HG03520 (cell line): ENCODE measurements around the gene FLNB.

Source experiments
- ATAC-seq: cut with Tn5 transposase; IDR thresholded peaks from one replicate; pipeline ENCODE4 v1.9.1; 2021; ENCODE audit warnings: mild to moderate bottlenecking, moderate library complexity; ENCODE audit not compliant: unreplicated experiment

FLNB gene

DNA sequence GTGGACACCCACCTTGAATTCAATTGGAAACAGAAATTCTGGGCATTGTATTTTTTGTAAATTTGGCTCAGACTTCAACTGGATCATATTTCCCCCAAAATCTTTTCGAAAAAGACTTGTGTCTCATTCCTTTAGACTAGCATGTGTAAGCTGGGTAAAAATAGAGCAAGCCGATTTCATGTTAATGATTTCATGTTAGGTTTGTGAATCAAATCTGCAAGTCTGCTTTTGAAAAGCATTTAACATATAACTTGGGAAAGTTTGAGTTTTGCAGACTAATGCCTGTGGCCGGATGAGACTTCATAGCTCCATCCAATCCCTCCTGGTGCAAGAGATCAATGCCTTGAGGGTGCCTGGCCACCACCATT lies 64.5 kb downstream of the FLNB start:
- ATAC-seq = no peak

- ATAC-seq = no peak
Observed at GRCh38 chr3:58073301-58074108, 65.3 kb downstream of the FLNB start.

- ATAC-seq = no peak
Observed at GRCh38 chr3:58074116-58074715, 66.0 kb downstream of the FLNB start.

DNA sequence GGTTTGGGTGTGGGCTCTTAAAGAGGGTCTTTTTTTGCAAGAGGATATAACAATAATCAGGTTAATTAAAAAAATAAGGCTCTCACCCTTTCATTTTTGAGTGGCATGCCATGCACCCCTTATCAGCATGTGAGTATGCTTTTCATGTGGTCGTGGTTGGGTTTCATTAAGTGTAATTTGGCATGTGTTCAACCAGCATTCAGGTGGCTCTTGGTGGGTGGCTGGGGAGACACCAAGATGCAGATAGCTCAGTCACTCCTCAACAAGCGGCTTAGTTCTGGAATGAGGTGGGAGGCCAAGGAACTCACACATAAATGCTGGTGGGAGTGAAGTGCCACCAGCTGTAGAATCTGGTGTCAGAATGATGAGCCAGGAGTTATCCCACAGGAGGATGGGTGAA lies 66.8 kb downstream of the FLNB start:
- ATAC-seq = no peak

DNA sequence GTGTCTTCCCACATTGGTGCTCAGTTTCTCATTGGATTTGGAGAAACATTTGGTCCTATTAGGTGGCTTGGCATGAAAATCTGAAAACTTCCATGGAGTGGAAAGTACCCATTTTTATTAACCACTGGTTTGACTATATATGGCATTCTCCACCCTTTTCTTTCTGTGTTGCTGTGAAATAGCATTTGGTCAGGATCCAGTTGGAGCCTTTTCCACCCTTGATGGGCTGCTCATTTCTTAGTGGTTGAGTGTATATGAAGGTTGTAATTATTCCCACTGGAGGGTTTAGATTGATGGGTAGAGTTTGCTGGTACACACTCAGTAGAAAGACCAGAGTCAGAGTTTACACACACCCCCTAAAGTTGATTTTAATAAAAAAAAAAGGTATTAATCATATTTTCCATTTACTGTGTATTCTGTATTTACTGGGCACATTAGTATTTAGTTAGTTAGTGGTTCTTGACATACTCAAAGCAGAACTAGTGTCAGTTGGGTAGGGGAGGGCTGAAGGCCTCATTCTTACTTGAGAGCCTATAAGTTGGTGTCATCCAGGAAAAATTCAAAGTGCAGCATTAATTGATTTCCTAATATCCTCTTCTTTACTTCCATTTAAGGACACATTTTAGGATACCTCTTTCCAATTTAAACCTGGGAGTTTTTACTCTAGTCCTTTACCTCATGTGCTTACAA lies 69.5 kb downstream of the FLNB start:
- ATAC-seq = no peak

- no peak for ATAC-seq
Observed at GRCh38 chr3:58078610-58079009, 70.4 kb downstream of the FLNB start.

DNA sequence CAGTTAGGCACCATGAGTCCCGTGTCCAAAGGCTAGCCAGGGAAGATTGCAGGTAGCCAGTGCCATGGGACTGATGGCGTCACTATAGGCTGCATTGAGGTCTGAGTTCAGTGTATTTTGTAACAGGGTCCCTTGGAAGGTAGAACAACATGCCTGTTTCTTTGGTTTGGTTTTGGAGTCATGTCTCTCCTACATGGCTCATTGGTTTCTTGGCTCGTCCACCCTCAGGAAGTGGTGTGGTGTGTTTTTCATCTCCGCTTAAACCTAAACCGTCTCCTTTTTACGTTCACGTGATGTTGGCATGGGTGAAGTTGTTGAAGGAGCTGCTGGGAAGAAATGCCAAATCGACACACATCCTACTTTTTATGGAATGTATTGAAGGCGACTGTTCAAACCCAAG lies 71.6 kb downstream of the FLNB start:
- ATAC-seq = no peak

- ATAC-seq = no peak
Observed at GRCh38 chr3:58082047-58082446, 73.8 kb downstream of the FLNB start.

- no peak for ATAC-seq
Observed at GRCh38 chr3:58084166-58084565, 75.9 kb downstream of the FLNB start.

GRCh38 chr3:58084788-58085543 lies 76.7 kb downstream of the FLNB start:
- no peak for ATAC-seq

DNA sequence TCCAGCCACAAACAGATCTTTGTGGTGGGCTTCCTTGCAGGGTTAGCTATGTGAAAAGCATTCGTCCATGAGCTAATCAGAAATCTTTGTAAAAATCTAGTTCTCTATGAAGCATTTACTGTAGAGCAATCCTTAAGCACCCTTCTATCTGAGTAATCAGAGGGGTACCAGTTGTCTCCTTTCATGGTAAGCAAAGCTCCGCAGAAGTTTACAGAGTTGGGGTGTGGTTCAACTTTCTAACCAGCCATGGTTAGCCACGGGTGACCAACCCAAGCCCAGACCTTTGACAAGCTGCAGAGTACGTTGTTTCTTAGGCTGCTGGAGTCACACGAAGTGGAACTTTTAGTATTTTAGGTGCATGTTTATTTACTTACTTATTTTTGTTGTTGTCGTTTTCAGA lies 77.4 kb downstream of the FLNB start:
- ATAC-seq = no peak

DNA sequence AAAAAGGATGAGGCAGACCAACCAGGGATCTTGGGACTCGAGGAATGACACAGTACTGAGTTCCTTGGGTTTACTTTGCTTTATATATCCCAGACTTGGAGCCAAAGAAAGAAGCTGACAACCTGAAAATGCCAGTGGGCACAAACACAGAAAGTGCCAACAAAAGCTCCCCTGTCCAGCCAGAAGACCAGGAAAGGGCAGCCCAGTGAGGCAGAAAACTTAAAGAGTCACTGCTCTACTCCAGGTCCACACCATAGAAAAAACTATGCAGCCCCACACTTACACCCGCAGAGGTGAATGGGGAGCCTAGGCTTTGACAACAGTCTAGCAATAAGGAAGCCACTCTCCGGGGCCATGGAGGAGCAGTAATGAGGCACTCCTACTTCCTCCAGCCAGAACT lies 80.3 kb downstream of the FLNB start:
- ATAC-seq = no peak

DNA sequence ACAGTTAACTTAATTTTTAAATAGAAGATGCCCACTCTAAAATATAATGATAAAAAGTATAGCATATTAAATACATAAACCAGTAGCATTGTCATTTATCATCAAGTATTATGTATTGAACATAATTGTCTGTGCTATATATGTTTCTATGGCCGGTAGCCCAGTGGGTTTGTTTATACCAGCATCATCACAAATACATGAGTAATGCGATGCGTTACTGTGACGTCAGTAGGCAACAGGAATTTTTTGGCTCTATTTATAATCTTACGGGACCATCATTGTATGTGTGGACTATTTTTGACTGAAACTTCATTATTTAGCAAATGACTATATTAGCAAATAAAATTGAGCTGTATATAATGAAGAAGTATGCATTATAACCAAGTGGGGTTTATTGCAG lies 82.1 kb downstream of the FLNB start:
- ATAC-seq = no peak

DNA sequence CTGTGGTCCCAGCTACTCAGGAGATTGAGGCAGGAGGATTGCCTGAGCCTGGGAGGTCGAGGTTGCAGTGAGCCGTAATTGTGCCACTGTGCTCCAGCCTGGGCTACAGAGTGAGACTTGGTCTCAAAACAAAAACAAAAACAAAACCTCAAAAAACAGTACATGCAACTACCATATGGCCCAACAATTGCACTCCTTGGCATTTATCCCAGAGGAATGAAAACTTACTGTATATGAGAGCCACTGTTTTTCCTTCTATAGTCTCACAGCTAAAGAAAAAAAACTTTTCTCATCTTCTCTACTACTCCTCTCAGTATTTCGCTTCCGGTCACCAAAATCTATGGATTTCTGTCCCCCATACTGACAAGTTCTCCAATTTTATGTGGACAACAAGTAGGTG lies 84.3 kb downstream of the FLNB start:
- ATAC-seq = no peak

DNA sequence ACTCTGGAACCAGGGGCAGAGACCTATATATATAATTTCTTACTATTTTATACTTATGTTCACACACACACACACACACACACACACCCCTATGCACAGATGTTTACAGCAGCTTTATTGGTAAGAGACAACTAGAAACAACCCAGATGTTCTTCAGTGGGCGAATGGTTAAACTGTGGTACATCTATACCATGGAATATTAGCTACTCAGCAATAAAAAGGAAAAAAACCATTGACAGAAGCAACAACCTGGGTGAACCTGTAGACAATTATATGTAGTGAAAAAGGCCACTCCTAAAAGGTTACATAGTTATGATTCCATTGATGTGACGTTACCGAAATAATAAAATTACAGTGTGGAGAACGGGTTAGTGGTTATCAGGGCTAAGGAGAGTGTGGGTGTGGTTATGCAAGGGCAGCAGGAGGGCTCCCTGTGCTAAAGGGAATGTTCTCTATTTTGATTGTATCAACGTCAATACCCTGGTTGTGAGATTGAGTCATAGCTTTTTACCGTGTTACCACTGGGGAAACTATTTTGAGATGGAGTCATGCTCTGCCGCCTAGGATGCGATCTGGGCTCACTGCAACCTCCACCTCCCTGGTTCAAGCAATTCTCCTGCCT lies 85.5 kb downstream of the FLNB start:
- ATAC-seq = no peak

GRCh38 chr3:58094657-58095056 lies 86.4 kb downstream of the FLNB start:
- ATAC-seq = no peak

- no peak for ATAC-seq
Observed at GRCh38 chr3:58095603-58096138, 87.4 kb downstream of the FLNB start.

DNA sequence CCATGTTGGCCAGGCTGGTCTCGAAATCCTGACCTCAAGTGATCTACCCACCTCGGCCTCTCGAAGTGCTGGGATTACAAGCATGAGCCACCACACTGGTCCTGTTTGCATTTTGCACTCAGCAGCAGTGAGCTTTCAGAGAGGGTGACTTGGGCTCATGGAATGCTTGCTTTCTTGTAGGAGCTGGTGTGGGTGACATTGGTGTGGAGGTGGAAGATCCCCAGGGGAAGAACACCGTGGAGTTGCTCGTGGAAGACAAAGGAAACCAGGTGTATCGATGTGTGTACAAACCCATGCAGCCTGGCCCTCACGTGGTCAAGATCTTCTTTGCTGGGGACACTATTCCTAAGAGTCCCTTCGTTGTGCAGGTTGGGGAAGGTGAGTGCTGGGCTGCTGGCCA lies 90.3 kb downstream of the FLNB start:
- ATAC-seq = no peak

- ATAC-seq = no peak
Observed at GRCh38 chr3:58099865-58100264, 91.6 kb downstream of the FLNB start.

GRCh38 chr3:58101499-58102389 lies 93.5 kb downstream of the FLNB start:
- ATAC-seq = no peak
